Esophagus muscularis mucosa (tissue), 4 donors: ENCODE data around the gene VEZF1.

Source experiments
- EP300 ChIP-seq: sonication (generic); formaldehyde crosslinking; IDR thresholded peaks from one replicate; pipeline ENCODE4 v1.6.1; 2017; ENCODE audit warnings: antibody characterized with exemption
- POLR2A ChIP-seq: fragments of 450-650 bp; IDR thresholded peaks from one replicate; pipeline ENCODE4 v1.6.1; 2017; ENCODE audit warnings: antibody characterized with exemption, moderate library complexity, mild to moderate bottlenecking, low read depth
- POLR2AphosphoS5 ChIP-seq, 2 donors: sonication (generic); formaldehyde crosslinking; IDR thresholded peaks; one replicate each; pipeline ENCODE4 v1.6.1; 2017; ENCODE audit warnings: antibody characterized with exemption in 2 of 2
- TF ChIP-seq, protein P1 (sequence below), 3 experiments: fragments of 200-600 bp in 2 of 3; fragments of 450-650 bp in 1 of 3; sonication (generic) in 2 of 3; IDR thresholded peaks; one replicate each; pipeline ENCODE4 v1.5.1; 2017 to 2019; ENCODE audit warnings: antibody characterized with exemption in 3 of 3, mild to moderate bottlenecking in 2 of 3, moderate library complexity in 1 of 3

DNA sequence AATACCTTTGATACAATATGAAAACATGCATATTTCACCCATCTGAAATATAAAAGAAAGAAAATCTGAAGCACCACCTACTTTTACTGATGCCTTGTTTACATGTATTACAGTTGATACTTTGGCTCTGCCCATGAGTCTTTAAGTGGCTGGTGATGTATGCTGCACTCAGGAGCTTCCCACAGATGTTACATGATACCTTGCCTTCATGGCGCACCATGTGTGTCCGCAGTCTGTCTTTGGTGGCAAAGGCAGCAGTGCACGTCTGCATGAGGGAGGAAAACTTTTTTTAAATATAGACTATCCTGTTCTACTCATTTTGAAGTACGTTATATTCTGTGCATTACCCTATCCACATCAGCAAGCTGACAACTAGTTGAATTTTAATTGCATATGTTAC, 7.5 kb downstream of the VEZF1 start:
- TF ChIP-seq, protein P1, sequence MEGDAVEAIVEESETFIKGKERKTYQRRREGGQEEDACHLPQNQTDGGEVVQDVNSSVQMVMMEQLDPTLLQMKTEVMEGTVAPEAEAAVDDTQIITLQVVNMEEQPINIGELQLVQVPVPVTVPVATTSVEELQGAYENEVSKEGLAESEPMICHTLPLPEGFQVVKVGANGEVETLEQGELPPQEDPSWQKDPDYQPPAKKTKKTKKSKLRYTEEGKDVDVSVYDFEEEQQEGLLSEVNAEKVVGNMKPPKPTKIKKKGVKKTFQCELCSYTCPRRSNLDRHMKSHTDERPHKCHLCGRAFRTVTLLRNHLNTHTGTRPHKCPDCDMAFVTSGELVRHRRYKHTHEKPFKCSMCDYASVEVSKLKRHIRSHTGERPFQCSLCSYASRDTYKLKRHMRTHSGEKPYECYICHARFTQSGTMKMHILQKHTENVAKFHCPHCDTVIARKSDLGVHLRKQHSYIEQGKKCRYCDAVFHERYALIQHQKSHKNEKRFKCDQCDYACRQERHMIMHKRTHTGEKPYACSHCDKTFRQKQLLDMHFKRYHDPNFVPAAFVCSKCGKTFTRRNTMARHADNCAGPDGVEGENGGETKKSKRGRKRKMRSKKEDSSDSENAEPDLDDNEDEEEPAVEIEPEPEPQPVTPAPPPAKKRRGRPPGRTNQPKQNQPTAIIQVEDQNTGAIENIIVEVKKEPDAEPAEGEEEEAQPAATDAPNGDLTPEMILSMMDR (IDR thresholded peaks at IDR 0.05) = no peak
- TF ChIP-seq POLR2A (no peak), POLR2AphosphoS5 (IDR thresholded peaks at IDR 0.05) (no peak), EP300 (no peak)
